ENCODE data around the gene TALDO1.
A peak's percentile ranks its signal among the peaks of the same experiment; 100 is the strongest.

Gene TALDO1

DNA sequence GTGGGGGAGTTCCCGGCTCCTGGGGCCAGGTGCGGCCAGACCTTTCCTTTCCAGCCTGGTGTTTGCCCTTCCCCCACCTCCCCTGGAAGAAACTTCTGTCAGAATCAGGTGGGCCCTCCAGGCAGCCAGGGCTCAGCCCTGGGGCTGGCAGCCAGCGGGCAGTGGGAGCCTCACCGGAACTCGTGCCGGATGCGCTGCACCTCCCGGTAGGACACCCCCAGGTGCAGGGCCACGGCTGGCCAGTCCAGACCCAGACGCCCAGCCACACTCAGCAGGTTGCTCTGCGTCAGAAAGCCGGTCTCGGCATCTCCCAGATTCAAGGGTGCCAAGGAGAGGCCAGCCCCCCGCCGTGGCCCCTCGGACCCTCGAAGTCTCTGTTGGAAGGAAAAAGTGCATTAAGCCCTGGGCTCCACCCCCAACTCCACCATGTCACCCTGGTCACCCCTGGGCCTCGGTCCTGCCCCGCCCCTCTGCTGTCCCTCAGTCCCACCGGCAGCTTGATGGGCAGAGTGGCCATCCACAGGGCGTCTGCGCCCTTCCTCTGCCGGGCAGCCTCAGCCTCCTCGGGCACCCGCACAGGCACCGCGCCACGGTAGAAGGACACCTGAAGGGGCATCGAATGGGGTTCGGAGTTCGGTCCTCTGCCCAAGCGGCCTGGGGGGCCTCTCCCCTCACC lies 52.5 kb downstream of the TALDO1 start:
- no peak for DNase-seq (ENCODE audit: low read depth, low spot score)

DNA sequence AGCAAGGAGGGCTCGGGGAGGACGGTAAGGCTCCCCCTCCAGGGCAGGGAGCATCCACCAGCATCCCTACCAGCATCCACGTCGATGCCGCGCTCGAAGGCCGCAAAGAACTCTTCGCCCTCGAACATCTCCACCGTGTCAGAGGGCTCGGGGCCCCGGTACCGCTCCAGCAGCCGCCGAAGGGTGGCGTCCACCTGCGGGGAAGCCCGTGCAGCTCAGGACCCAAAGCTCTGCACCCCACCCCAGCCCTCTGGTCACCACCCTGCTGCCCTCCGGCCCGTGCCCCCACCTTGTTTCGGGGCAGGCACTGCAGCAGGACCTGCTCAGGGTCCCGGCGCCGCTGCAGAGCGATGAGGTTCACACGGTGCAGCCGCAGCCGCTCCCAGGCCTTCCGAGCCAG lies 53.2 kb downstream of the TALDO1 start:
- DNase-seq (ENCODE audit: low read depth, low spot score), result no peak

DNA sequence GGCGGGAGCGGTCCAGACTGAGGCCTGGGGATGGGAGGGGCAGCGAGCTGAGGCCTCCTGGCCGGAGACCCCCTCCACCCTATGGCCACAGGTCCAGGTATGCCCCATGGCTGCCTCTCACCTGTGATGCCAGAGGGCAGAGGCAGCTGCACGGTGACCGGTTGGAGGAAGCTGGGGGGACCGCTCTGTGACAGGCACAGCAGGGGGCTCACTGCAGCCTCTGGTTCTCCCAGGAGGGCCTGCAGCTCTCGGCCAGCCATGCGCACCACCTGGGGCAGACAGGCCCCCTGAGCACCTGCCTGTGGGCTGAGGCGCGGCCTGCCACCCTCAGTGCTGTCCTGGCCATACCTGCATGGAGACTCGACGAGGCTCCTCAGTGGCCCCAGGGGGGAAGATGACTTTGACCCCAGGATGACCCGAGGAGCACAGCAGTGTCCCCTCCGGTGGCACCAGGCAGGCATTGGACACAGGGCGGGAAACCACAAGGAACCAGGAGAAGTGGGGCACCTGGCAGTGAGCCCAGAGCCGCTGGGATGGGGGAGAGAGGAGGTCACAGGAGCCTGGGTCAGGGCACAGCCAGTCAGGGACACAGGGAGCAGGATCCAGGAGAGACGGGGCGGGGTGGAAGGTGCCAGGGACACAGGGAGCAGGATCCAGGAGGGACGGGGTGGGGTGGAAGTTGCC lies 54.0 kb downstream of the TALDO1 start:
- DNase-seq (ENCODE audit: low read depth, low spot score), result no peak

DNA sequence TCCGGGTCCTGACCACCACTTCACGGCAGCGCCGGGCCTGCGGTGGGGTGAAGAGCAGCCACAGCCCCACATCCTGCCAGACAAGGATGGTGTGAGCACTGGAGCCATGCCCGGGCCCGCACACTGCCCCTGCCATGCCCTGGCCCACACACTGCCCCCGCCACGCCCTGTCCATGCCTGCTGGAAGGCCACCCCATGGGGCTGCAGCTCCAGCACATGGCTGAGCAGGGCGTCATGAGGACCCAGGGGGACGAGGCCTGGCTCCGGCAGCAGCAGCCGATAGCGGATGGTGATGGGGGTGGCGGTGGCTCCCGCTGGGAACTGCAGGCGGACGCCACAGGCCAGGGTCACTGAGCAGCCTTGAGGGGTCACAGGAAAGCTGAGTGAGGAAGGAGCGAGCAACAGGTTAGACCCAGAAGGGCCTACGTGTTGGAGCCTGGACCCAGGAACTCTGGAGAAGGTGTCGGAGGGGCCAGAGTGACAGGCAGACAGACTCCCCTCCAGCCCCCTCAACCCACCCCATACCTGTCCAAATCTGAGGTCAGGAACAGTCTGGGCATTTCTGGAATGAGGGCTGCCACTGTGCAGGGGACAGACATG lies 54.9 kb downstream of the TALDO1 start:
- no peak for DNase-seq (ENCODE audit: low read depth, low spot score)

DNA sequence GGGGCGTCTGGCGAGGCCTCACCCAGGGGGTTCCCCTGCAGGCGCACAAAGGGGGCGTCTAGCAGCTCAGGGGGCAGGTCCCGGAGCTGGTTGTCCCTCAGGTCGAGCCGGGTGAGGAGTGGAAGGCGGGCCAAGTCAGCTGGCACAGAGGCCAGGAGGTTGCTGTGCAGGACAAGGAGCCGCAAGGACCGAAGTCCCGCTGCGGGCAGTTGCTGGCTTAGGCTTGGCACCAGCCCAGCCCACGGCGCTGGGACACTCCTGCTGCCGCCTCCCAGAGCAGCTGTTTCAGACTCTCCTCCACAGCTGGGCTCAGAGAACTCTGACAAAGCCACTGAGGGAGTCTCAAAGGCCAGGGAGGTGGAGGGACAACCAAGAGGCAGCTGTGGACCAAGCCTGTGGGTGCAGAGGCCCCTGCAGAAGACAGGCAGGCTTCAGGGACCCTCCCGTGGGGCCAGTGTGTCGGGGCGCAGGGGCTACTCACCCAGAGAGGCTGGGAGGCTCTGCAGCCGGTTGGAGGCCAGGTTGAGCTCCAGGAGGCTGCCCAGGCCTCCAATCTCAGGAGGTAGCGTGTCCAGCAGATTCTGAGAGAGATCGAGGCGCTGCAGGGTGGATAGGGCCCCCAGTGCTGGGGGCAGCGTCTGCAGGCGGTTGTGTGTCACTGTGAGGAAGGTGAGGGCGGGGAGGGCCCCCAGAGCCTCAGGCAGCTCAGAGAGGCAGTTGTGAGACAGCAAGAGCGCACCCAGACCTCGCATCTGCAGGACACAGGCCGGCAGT lies 55.6 kb downstream of the TALDO1 start:
- DNase-seq (ENCODE audit: low read depth, low spot score), result no peak

- no peak for DNase-seq (ENCODE audit: low read depth, low spot score)
Observed at GRCh38 chr11:803467-803742, 56.1 kb downstream of the TALDO1 start.

GRCh38 chr11:803770-804598 lies 56.7 kb downstream of the TALDO1 start:
- no peak for DNase-seq (ENCODE audit: low read depth, low spot score)

DNA sequence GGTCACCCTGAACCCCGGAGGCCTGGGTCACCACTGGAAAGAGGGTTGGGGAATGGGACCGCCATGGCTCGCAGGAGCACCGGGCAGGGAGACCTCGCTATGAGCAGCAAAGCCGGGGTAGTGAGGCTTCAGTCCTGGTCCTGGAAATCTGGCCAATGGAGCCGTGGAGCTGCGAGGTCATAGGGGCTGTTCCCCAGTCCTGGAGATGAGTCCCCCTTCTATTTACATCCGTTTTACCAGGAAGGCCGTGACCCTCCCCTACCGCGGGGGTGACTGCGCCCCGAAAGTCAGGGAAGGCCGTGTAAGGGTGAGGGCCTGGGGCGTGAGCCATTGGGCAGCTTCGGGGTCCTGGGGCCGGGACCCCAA lies 57.3 kb downstream of the TALDO1 start:
- DNase-seq (ENCODE audit: low read depth, low spot score), result no peak

DNA sequence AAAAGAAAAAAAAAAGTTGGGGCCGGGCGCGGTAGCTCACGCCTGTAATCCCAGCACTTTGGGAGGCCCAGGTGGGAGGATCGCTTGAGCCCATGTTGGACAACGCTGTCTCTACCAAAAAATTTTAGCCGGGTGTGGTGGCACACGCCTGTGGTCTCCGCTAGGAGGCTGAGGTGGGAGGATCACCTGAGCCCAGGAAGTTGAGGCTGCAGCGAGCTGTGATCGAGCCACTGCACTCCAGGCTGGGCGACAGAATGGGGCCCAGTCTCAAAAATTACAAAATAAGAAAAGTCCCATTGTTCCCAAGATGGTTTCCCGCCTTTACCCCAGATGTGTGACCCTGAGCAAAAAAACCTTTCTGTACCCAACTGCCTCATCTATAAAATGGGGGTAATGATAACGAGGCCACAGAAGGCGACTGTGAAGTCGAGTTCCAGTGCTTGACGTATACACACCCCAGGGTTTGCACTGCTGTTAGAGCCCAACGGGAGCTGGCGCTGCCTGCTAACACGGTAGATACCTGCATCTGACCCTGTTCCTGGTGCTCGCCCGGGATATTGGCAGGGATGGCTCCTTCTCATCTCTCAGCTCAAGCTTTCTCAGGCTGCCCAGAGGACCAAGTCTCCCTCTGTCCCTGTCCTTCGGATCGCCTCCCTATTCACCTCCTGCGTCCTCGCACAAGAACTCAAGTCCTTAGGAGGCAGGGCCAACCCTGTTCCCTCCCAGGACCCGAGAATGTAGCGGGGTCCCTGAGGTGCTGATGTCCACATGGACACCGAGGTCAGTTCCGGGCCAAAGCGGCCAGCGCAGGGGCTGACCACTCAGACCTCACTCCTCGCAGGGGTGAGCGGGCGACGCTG lies 61.4 kb downstream of the TALDO1 start:
- no peak for DNase-seq (ENCODE audit: low read depth, low spot score)

- DNase-seq (ENCODE audit: low read depth, low spot score), result peak; percentile 98
Observed at GRCh38 chr11:809287-810039, 62.2 kb downstream of the TALDO1 start, which contains the start of gene RPLP2. Gene RPLP2 (plus strand): TSS chr11:809967. CDS start chr11:810235, 268 bp downstream.

DNA sequence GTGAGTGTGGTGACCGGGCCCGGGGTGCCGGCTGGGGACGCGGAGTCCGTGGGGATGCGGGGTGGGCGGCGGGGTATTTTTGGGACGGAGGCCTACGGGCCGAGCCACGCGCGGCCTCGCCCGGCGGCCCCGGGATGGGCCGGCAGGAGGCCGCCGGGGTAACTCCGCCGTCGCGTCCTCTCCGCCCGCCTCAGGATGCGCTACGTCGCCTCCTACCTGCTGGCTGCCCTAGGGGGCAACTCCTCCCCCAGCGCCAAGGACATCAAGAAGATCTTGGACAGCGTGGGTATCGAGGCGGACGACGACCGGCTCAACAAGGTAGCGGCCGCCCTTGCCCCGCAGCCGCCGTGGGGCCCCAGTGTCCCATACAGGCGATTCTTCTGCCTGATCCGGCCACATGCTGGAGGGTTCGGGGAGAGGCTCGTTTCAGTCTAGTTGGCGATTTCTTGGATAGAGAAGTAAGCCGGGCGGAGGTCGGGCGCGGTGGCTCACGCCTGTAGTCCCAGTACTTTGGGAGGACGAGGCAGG lies 62.8 kb downstream of the TALDO1 start:
- no peak for DNase-seq (ENCODE audit: low read depth, low spot score)

DNA sequence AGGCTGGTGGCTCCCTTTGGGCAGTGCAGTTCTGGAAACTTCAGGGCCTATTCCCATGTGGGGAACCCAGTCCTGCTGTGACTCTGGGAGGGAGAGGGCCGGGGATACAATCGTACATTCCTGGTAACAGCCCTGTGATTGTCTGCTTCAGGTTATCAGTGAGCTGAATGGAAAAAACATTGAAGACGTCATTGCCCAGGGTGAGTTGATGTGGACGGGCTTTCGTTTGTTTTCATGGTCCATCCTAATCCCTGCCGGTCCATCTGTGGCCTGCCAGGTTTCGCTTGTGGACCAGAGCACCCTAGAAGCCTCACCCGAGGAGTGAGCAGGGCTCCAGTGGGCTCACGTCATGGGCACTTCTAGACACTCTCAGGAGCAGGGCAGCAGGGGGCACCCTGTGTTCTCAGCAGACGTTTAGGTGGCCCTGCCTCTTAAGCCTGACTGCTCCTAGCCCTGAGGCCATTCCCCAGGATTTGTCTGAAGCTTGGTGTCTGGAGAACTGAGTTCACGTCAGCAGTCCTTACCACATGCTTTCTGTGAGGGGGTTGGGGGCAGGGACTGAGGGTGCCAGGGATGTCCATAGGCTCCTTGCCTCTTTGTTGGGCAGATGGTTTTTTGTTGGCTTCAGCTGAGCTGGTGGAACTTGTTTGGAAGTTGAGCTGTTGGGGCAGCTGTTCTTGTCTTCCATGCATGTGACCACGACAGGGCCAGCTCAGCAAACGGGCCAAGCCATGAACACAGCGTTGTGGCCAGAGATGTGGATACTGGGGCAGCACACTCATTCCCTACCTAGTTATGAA lies 64.4 kb downstream of the TALDO1 start:
- peak; percentile 37 for DNase-seq (ENCODE audit: low read depth, low spot score)

DNA sequence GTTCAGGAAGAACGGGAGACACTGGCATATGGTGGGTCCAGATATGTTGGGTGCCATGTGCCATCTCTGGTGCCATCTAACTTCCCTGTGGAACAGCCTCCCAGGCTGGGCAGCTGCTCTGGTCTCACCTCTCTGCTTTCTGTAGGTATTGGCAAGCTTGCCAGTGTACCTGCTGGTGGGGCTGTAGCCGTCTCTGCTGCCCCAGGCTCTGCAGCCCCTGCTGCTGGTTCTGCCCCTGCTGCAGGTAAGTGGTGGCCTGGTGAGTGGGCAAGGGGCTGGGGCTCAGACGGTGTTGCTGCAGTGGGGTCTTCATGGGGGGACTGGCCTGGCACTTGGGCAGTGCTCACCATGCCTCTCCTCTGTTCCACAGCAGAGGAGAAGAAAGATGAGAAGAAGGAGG lies 65.1 kb downstream of the TALDO1 start:
- DNase-seq (ENCODE audit: low read depth, low spot score), result no peak

DNA sequence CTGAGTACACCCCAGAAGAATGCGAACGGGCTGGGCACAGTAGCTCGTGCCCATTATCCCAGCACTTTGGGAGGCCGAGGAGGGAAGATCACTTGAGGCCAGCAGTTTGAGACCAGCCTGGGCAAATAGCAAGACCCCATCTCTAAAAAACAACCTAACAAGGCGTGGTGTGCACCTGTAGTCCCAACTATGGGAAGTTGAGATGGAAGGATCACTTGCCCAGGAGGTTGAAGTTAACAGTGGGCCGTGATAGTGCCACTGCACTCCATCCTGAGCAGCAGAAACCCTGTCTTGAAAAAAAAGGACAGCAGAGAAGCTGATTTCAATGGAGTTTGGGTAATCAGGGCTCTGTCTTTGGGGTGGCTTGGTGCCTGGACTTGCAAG lies 65.8 kb downstream of the TALDO1 start:
- DNase-seq (ENCODE audit: low read depth, low spot score), result no peak

- peak; percentile 32 for DNase-seq (ENCODE audit: low read depth, low spot score)
Observed at GRCh38 chr11:813456-814096, 66.3 kb downstream of the TALDO1 start.

Data from ELF-1 (cell line).